Osteoblast (primary cell): ENCODE results near the gene MIDN. TPM values are rescaled to one million over a fixed set of nuclear protein-coding genes. Genes with fewer than 3 reads are reported as not detected.

Source experiments
- DNase-seq: peaks from one replicate; pipeline ENCODE4 v3.0.0; 2011; ENCODE audit warnings: low spot score, mixed read lengths; ENCODE audit not compliant: insufficient read length; ENCODE audit errors: missing footprints
- H2AFZ ChIP-seq: 2 replicates; pipeline ENCODE4 v1.6.0; 2011; ENCODE audit warnings: mild to moderate bottlenecking, low read length
- H3K27ac ChIP-seq: 2 replicates; pipeline ENCODE4 v1.5.1; 2011; ENCODE audit warnings: mild to moderate bottlenecking, low read depth, low read length, moderate library complexity
- H3K27me3 ChIP-seq: 2 replicates; pipeline ENCODE4 v1.6.0; 2012; ENCODE audit warnings: mild to moderate bottlenecking, control low read depth, inconsistent platforms, low read length, moderate library complexity; ENCODE audit not compliant: insufficient read depth
- H3K36me3 ChIP-seq: 2 replicates; pipeline ENCODE4 v1.5.1; 2011; ENCODE audit warnings: mild to moderate bottlenecking, low read length, control low read depth, moderate library complexity; ENCODE audit not compliant: insufficient read depth
- H3K4me1 ChIP-seq: 2 replicates; pipeline ENCODE4 v1.5.1; 2011; ENCODE audit warnings: mild to moderate bottlenecking, low read length, control low read depth, moderate library complexity; ENCODE audit not compliant: insufficient read depth
- H3K4me2 ChIP-seq: 2 replicates; pipeline ENCODE4 v1.6.0; 2011; ENCODE audit warnings: mild to moderate bottlenecking, low read length; ENCODE audit not compliant: insufficient read depth
- H3K4me3 ChIP-seq: fragments of 200-600 bp; sonication (generic); 3 replicates; pipeline ENCODE4 v1.5.1; 2012; ENCODE audit warnings: mild to moderate bottlenecking, low read length, inconsistent platforms; ENCODE audit not compliant: insufficient read depth
- H3K79me2 ChIP-seq: 2 replicates; pipeline ENCODE4 v1.6.0; 2012; ENCODE audit warnings: mild to moderate bottlenecking, low read length, control low read depth, inconsistent platforms; ENCODE audit not compliant: insufficient read depth
- H3K9me3 ChIP-seq: 2 replicates; pipeline ENCODE4 v1.5.1; 2011; ENCODE audit warnings: low read depth, low read length, control low read depth
- H4K20me1 ChIP-seq: 2 replicates; pipeline ENCODE4 v1.6.0; 2012; ENCODE audit warnings: mild to moderate bottlenecking, low read length, control low read depth; ENCODE audit not compliant: insufficient read depth
- CTCF ChIP-seq: IDR thresholded peaks from 2 replicates; pipeline ENCODE4 v1.5.1; 2011; ENCODE audit warnings: mild to moderate bottlenecking, low read depth, low read length, moderate library complexity; ENCODE audit errors: extremely low read depth
- total RNA-seq: library from RNA; depleted of rRNA; stranded (reverse); fragments of >200 nt; gene quantifications from 2 replicates; pipeline ENCODE4 v1.2.3, GENCODE V29; 2012

The MIDN gene
- total RNA-seq, 1 donor, result 19.9 TPM

GRCh38 chr19:1211494-1212234, 36.7 kb upstream of the MIDN start:
- H4K20me1 ChIP-seq, result peaks cover 23% of the 10 kb centered on the region
- H3K27ac ChIP-seq, result peak overlapping the region; percentile 44
- H2AFZ ChIP-seq, result peak overlapping the region; percentile 31
- peaks cover 87% of the 10 kb centered on the region for H3K79me2 ChIP-seq
- peak; percentile 96 for DNase-seq
- H3K4me1 ChIP-seq, result peaks cover 55% of the 10 kb centered on the region
- no peak for TF ChIP-seq CTCF
- H3K4me2 ChIP-seq, result peak overlapping the region; percentile 61
- H3K9me3 ChIP-seq, result no peaks in the 10 kb centered on the region
- H3K27me3 ChIP-seq, result no peaks in the 10 kb centered on the region
- H3K4me3 ChIP-seq, result peak overlapping the region; percentile 53
- H3K36me3 ChIP-seq, result peaks cover 15% of the 10 kb centered on the region

GRCh38 chr19:1213391-1214286, 34.7 kb upstream of the MIDN start:
- DNase-seq, result peak; percentile 98
- no peak for TF ChIP-seq CTCF
- H3K9me3 ChIP-seq, result no peaks in the 10 kb centered on the region
- H3K27me3 ChIP-seq, result no peaks in the 10 kb centered on the region
- H3K36me3 ChIP-seq, result peaks cover 15% of the 10 kb centered on the region
- H4K20me1 ChIP-seq, result peaks cover 19% of the 10 kb centered on the region
- H3K79me2 ChIP-seq, result peaks cover 89% of the 10 kb centered on the region
- peak overlapping the region; percentile 32 for H3K4me3 ChIP-seq
- peak overlapping the region; percentile 38 for H2AFZ ChIP-seq
- peak overlapping the region; percentile 23 for H3K4me2 ChIP-seq
- peaks cover 59% of the 10 kb centered on the region for H3K4me1 ChIP-seq
- peak overlapping the region; percentile 90 for H3K27ac ChIP-seq

GRCh38 chr19:1214299-1214861, 34.0 kb upstream of the MIDN start:
- peaks cover 12% of the 10 kb centered on the region for H3K36me3 ChIP-seq
- H3K9me3 ChIP-seq, result no peaks in the 10 kb centered on the region
- peak overlapping the region; percentile 90 for H3K27ac ChIP-seq
- H3K4me1 ChIP-seq, result peaks cover 59% of the 10 kb centered on the region
- H3K4me2 ChIP-seq, result peak overlapping the region; percentile 23
- H3K79me2 ChIP-seq, result peaks cover 88% of the 10 kb centered on the region
- peaks cover 16% of the 10 kb centered on the region for H4K20me1 ChIP-seq
- no peaks in the 10 kb centered on the region for H3K27me3 ChIP-seq
- H3K4me3 ChIP-seq, result peak overlapping the region; percentile 7
- DNase-seq, result peak; percentile 49
- TF ChIP-seq CTCF, result no peak
- H2AFZ ChIP-seq, result no peak overlapping the region
